Heart right ventricle (tissue), 16 donors: Measurements from ENCODE around the gene SHB. TPM values are rescaled to one million over a fixed set of nuclear protein-coding genes. Genes with fewer than 3 reads are reported as not detected.

ENCODE experiments used
- ATAC-seq, 8 donors: fragments of 200-7000 bp; cut with Tn5 transposase; one replicate each; pipeline ENCODE4 v1.9.1; 2020; ENCODE audit warnings: mild to moderate bottlenecking in 8 of 8, moderate library complexity in 8 of 8, moderate number of reproducible peaks in 1 of 8
- DNase-seq, 2 donors: peaks; one replicate each; pipeline ENCODE4 v3.0.0-alpha.2; 2020
- H3K27ac ChIP-seq, 10 donors: fragments of 200-600 bp; sonication (generic) in 2 of 10; one replicate each; pipeline versions ENCODE4 v1.5.0 to v1.8.0; 2020 to 2022; ENCODE audit warnings: mild to moderate bottlenecking in 3 of 10
- H3K27me3 ChIP-seq, 7 donors: fragments of 200-600 bp; one replicate each; pipeline ENCODE4 v1.8.0; 2021 to 2022; ENCODE audit warnings: mild to moderate bottlenecking in 2 of 7
- H3K36me3 ChIP-seq, 9 donors: fragments of 200-600 bp; sonication (generic) in 1 of 9; one replicate each; pipeline versions ENCODE4 v1.5.0 to v1.8.0; 2020 to 2022; ENCODE audit warnings: mild to moderate bottlenecking in 2 of 9
- H3K4me1 ChIP-seq, 9 donors: fragments of 200-600 bp; sonication (generic) in 1 of 9; one replicate each; pipeline versions ENCODE4 v1.5.0 to v1.8.0; 2020 to 2022; ENCODE audit warnings: mild to moderate bottlenecking in 4 of 9
- H3K4me3 ChIP-seq, 10 donors: fragments of 200-600 bp; sonication (generic) in 2 of 10; one replicate each; pipeline versions ENCODE4 v1.5.0 to v1.8.0; 2020 to 2022; ENCODE audit warnings: mild to moderate bottlenecking in 7 of 10, moderate library complexity in 2 of 10
- H3K9me3 ChIP-seq, 11 donors: fragments of 200-600 bp in 10 of 11; sonication (generic) in 2 of 11; one replicate each; pipeline versions ENCODE4 v1.5.0 to v1.8.0; 2013 to 2022; ENCODE audit warnings: mild to moderate bottlenecking in 2 of 11, control low read depth in 1 of 11, moderate library complexity in 1 of 11
- WGBS, 2 donors: extraction: QIAGEN DNeasy Blood & Tissue Kit; methylation state at CpG; one replicate each; pipeline ENCODE4 v1.1.7; 2013; ENCODE audit warnings: inconsistent platforms in 1 of 2; 5-methylcytosine and 5-hydroxymethylcytosine counted together
- intact Hi-C, 10 donors: fragments of 100-400 bp; cut with DNase I; formaldehyde crosslinking; loops; one replicate each; pipeline versions ENCODE4 v1.11.1 to v1.14.2; 2022
- polyA plus RNA-seq, 2 donors: library from polyadenylated mRNA; stranded (reverse); fragments of 200-250 nt; gene quantifications; one replicate each; pipeline ENCODE4 v1.2.3, GENCODE V29; 2013
- total RNA-seq, 10 donors: library from RNA; stranded (reverse); fragmentation: NEBNext Ultra II Directional in 3 of 10; extraction: Animal tissue kit (Norgen Biotek cat#: 25700) in 3 of 10; gene quantifications; one replicate each; pipeline versions ENCODE4 v1.2.1 to v1.2.4, GENCODE V29; 2021 to 2023
- TF ChIP-seq, protein P1 (sequence below), 9 donors: fragments of 200-600 bp; sonication (generic) in 2 of 9; IDR thresholded peaks; one replicate each; pipeline versions ENCODE4 v1.5.0 to v1.8.0; 2021 to 2022; ENCODE audit warnings: antibody characterized with exemption in 9 of 9, mild to moderate bottlenecking in 5 of 9, moderate library complexity in 1 of 9
- donor health status: Arrhythmogenic right ventricular cardiomyopathy.
- donor health status: ischemic (EF 13 %, LVEDD 7.1; RV severe dilation, severe dysfunction).
- donor health status: healthy with polysubstance abuse.
- donor health status: DM: no; HTN: yes; CAD: no.
- donor health status: DM: no; HTN: no; CAD: no.
- donor health status: ischemic (EF 25% LVEDD 6.9; RV normal size, moderate dysfunction).
- donor health status: ischemic (EF 25% LVEDD 5.7; RV mildly dilated, moderate dysfunction).
- donor health status: healthy.
- donor health status: DM: yes; HTN: yes; CAD: no.
- donor health status: Ischemic cardiomyopathy.
- donor health status: ischemic (EF 35%, LVEDD 5.7; RV mildly dilated, moderate dysfunction).
- donor health status: nonischemic (EF 11% LVEDD 7.7; RV severe dilation, severe dysfunction).
- donor health status: DM: yes; HTN: yes; CAD: no.
- donor health status: PGD.
- donor health status: ischemic (EF 29% LVEDD 5.4; RV normal size, mild dysfunction).
- donor health status: nonischemic (EF 23%, LVEDD 6.1; RV moderate dilation, normal function).

SHB gene
- total and polyA plus RNA-seq, 12 donors, result 5.7 to 26.6 (median 18.0) TPM

DNA sequence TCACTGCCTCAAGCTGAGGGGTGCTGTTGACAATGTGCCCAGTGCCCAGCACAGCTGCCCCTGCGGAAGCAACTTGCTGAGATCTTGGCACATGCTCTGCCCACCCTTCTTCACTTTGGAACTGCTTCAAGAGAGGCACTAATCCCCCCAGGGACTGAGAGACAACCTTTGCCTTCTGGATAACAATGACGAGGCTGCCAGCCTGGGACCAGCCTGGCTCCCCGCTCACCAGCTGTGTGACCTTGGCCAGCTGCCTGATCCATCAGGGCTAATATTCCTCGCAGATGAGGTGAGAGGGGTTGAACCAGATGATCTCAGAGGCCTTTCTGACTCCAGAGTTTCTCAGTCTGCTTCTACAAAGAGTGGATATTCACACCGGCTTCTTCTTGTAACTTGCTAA, 81.0 kb downstream of the SHB start:
- Histone ChIP-seq H3K27ac (peak overlapping the region in 8 of 10 donors; percentile 34 to 84 (median 68)), H3K4me1 (peaks cover 18 to 86% (median 69%) of the 10 kb centered on the region in 9 donors), H3K9me3 (no peaks in the 10 kb centered on the region), H3K36me3 (no peaks in the 10 kb centered on the region), H3K27me3 (no peaks in the 10 kb centered on the region), H3K4me3 (no peak overlapping the region)
- ATAC-seq (peak in 2 of 8 donors; percentile 23 to 56), DNase-seq (no peak)
- intact Hi-C loops, result loop anchor here in 4 of 10 donors (5.0 kb wide), 3 partner anchors 51 to 79 kb away; partner anchors contain the start of gene SHB (in 3 of the 4)
- TF ChIP-seq, protein P1, sequence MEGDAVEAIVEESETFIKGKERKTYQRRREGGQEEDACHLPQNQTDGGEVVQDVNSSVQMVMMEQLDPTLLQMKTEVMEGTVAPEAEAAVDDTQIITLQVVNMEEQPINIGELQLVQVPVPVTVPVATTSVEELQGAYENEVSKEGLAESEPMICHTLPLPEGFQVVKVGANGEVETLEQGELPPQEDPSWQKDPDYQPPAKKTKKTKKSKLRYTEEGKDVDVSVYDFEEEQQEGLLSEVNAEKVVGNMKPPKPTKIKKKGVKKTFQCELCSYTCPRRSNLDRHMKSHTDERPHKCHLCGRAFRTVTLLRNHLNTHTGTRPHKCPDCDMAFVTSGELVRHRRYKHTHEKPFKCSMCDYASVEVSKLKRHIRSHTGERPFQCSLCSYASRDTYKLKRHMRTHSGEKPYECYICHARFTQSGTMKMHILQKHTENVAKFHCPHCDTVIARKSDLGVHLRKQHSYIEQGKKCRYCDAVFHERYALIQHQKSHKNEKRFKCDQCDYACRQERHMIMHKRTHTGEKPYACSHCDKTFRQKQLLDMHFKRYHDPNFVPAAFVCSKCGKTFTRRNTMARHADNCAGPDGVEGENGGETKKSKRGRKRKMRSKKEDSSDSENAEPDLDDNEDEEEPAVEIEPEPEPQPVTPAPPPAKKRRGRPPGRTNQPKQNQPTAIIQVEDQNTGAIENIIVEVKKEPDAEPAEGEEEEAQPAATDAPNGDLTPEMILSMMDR (IDR thresholded peaks at IDR 0.05), result no peak
- WGBS, 2 donors, result 52 to 55% methylated on average over 5 of the region's 5 CpGs

DNA sequence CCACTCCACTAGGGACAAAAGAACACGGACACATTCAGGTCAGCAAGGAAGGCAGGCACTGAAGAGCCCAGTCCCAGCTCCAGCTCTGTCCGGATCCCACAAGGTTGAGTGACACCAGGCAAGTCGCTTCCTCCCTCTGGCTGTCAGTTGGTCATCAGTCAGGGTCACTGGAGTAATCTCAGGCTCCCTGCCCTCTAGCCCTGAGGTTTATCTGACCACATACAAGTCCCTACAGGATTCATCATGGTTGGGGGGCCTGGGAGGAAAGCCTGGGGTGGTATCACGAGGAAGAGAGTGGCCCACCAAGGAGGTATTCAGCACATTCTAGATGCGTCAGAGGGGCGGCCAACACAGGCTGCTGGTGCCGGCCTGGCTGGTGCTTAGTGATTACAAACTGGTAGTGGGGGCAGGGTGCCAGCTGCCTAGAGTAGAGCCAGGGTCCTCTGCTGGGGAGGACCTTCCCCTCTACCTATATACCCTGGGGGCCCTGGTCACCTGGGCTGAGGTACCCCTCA, 81.5 kb downstream of the SHB start:
- 59 to 64% methylated on average over 7 of the region's 7 CpGs for WGBS, 2 donors
- intact Hi-C loops, result loop anchor here in 4 of 10 donors (5.0 kb wide), 3 partner anchors 50 to 80 kb away; partner anchors contain the start of gene SHB (in 3 of the 4)
- peak; percentile 44 to 45 for DNase-seq

DNA sequence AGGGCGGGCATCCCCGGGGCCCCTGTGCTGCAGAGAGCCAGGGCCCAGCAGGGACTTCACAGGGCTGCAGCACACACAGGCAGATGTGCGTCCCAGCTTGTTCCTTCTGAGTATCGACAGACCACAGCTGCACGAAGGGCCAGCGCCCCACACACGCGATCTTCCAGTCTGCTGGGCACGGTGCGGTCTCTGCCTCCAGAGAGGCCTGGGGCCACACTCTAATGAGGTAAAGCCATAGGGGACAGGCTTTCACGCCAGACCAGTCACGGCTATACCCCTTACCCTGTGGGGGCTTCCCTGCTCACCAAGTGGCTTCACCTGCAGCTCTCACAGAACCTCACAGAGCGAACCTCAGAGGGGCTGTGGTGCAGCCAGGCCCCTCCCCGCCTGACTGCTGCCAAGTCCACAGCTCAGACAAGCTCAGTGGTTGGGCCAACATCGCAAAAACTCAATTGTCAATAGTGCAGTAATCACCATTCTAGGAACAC, 82.2 kb downstream of the SHB start:
- Histone ChIP-seq H3K36me3 (no peaks in the 10 kb centered on the region), H3K4me1 (peaks cover 18 to 81% (median 62%) of the 10 kb centered on the region in 9 donors), H3K27ac (peak overlapping the region in 6 of 10 donors; percentile 34 to 84 (median 73)), H3K27me3 (no peaks in the 10 kb centered on the region), H3K4me3 (no peak overlapping the region), H3K9me3 (no peaks in the 10 kb centered on the region)
- WGBS, 2 donors, result 95% methylated on average over 15 of the region's 15 CpGs
- intact Hi-C loops, result loop anchor here in 4 of 10 donors (5.0 kb wide), 3 partner anchors 50 to 80 kb away; partner anchors contain the start of gene SHB (in 3 of the 4)
- DNase-seq (no peak), ATAC-seq (no peak)
- TF ChIP-seq, protein P1 (IDR thresholded peaks at IDR 0.05), result no peak

More for the DNA sequence above, 81.5 kb downstream of the SHB start:
- Histone ChIP-seq H3K36me3 (no peaks in the 10 kb centered on the region), H3K4me1 (peaks cover 18 to 80% (median 64%) of the 10 kb centered on the region in 9 donors), H3K27me3 (no peaks in the 10 kb centered on the region), H3K27ac (peak overlapping the region in 9 of 10 donors; percentile 29 to 84 (median 66)), H3K4me3 (no peak overlapping the region), H3K9me3 (no peaks in the 10 kb centered on the region)
- peak in 7 of 8 donors; percentile 30 to 77 (median 57) for ATAC-seq
- TF ChIP-seq, protein P1 (IDR thresholded peaks at IDR 0.05), result no peak

DNA sequence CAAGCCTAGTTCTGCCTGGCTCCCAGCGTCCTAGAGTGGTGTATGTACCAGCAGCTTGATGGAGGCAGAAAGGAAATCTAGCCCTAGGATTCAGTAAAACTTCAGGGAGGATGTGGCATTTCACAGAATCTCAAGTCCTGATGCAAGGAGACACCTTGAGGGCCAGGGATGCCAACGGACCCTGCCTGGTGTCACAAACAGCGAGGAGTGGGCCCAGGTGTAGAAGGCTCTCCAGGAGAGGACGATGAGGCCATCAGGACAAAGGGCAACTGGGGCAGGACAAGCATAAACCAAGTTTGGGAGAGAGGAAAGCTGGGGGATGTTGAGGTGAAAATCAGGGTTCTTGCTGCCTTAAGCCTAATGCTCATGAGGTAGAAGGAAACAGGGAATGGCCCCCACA, 83.0 kb downstream of the SHB start:
- intact Hi-C loops, result loop anchor here in 4 of 10 donors (5.0 kb wide), 3 partner anchors 49 to 81 kb away; partner anchors contain the start of gene SHB (in 3 of the 4)
- TF ChIP-seq, protein P1 (IDR thresholded peaks at IDR 0.05), result no peak
- 96 to 97% methylated on average over 4 of the region's 4 CpGs for whole genome bisulfite sequencing, 2 donors
- no peaks in the 10 kb centered on the region for H3K36me3 ChIP-seq
- H3K9me3 ChIP-seq, result no peaks in the 10 kb centered on the region
- peaks cover 18 to 81% (median 61%) of the 10 kb centered on the region in 9 donors for H3K4me1 ChIP-seq
- no peak overlapping the region for H3K4me3 ChIP-seq
- ATAC-seq (no peak), DNase-seq (no peak)
- H3K27me3 ChIP-seq, result no peaks in the 10 kb centered on the region
- peak overlapping the region in 3 of 10 donors; percentile 18 to 77 (median 73) for H3K27ac ChIP-seq
